OCI-LY3 (cell line): ENCODE results near the gene SOCS1.

Source experiments
- H2AFZ ChIP-seq: fragments of 200-600, 300-600 bp; shearing (Covaris generic); 2 replicates; pipeline ENCODE4 v1.6.0; 2014; ENCODE audit warnings: antibody characterized with exemption, low read depth, low read length
- H3K27ac ChIP-seq: fragments of 200-600, 300-600 bp; sonication (generic); 2 replicates; pipeline ENCODE4 v1.5.1; 2014; ENCODE audit warnings: mild to moderate bottlenecking, low read length, moderate library complexity, mixed read lengths
- H3K27me3 ChIP-seq: fragments of 200-600, 300-600 bp; sonication (generic); 2 replicates; pipeline ENCODE4 v1.6.1; 2014; ENCODE audit warnings: low read depth, low read length, mixed read lengths
- H3K36me3 ChIP-seq: fragments of 200-600, 300-600 bp; sonication (generic); replicated peaks from 2 replicates; pipeline ENCODE3; 2014; ENCODE audit warnings: low read depth, low read length, mixed read lengths
- H3K4me1 ChIP-seq: fragments of 300-600, 200-600 bp; sonication (generic); 2 replicates; pipeline ENCODE4 v1.6.1; 2014; ENCODE audit warnings: low read length, mixed read lengths
- H3K4me2 ChIP-seq: fragments of 200-600, 300-600 bp; sonication (generic); 2 replicates; pipeline ENCODE4 v1.6.1; 2014; ENCODE audit warnings: low read length, mixed read lengths
- H3K4me3 ChIP-seq: fragments of 300-600, 200-600 bp; sonication (generic); 2 replicates; pipeline ENCODE4 v1.5.1; 2014; ENCODE audit warnings: antibody characterized with exemption, mild to moderate bottlenecking, low read length, moderate library complexity
- H3K79me2 ChIP-seq: fragments of 300-600, 200-600 bp; shearing (Covaris generic); 2 replicates; pipeline ENCODE4 v1.6.1; 2014; ENCODE audit warnings: mild to moderate bottlenecking, low read length, mixed read lengths
- H3K9ac ChIP-seq: fragments of 300-600, 200-600 bp; shearing (Covaris generic); 2 replicates; pipeline ENCODE4 v1.6.0; 2014; ENCODE audit warnings: mild to moderate bottlenecking, low read length, moderate library complexity
- H3K9me3 ChIP-seq: fragments of 200-600, 300-600 bp; shearing (Covaris generic); 2 replicates; pipeline ENCODE4 v1.6.1; 2014; ENCODE audit warnings: low read length, mixed read lengths; ENCODE audit not compliant: insufficient read depth
- H4K20me1 ChIP-seq: fragments of 200-600, 300-600 bp; sonication (generic); 2 replicates; pipeline ENCODE4 v1.6.1; 2016; ENCODE audit warnings: low read length, mixed read lengths; ENCODE audit not compliant: insufficient read depth
- EZH2phosphoT487 ChIP-seq: fragments of 200-600 bp; shearing (Covaris generic); IDR thresholded peaks from 2 replicates; pipeline ENCODE4 v1.6.1; 2018; ENCODE audit warnings: antibody characterized with exemption, mixed run types, low read depth
- TF ChIP-seq, protein P1 (sequence below): fragments of 200-600, 300-600 bp; sonication (generic); IDR thresholded peaks from 2 replicates; pipeline ENCODE4 v1.5.1; 2014; ENCODE audit warnings: antibody characterized with exemption, low read length, low read depth

SOCS1 gene

GRCh38 chr16:11254913-11255736 is 879 bp downstream of the SOCS1 start:
- Histone ChIP-seq H3K36me3 (peaks cover 39% of the 10 kb centered on the region), H3K79me2 (peaks cover 28% of the 10 kb centered on the region), H3K9ac (peak overlapping the region; percentile 87), H3K27ac (peak overlapping the region; percentile 66; the same call in 1 of the 2 replicates), H3K4me3 (peak overlapping the region; percentile 97), H4K20me1 (peaks cover 42% of the 10 kb centered on the region), H3K4me2 (peak overlapping the region; percentile 95), H2AFZ (no peak overlapping the region), H3K27me3 (peaks cover 7% of the 10 kb centered on the region; the same call in 1 of the 2 replicates), H3K9me3 (no peaks in the 10 kb centered on the region), H3K4me1 (peaks cover 45% of the 10 kb centered on the region)
- TF ChIP-seq EZH2phosphoT487: no peak
- TF ChIP-seq, protein P1, sequence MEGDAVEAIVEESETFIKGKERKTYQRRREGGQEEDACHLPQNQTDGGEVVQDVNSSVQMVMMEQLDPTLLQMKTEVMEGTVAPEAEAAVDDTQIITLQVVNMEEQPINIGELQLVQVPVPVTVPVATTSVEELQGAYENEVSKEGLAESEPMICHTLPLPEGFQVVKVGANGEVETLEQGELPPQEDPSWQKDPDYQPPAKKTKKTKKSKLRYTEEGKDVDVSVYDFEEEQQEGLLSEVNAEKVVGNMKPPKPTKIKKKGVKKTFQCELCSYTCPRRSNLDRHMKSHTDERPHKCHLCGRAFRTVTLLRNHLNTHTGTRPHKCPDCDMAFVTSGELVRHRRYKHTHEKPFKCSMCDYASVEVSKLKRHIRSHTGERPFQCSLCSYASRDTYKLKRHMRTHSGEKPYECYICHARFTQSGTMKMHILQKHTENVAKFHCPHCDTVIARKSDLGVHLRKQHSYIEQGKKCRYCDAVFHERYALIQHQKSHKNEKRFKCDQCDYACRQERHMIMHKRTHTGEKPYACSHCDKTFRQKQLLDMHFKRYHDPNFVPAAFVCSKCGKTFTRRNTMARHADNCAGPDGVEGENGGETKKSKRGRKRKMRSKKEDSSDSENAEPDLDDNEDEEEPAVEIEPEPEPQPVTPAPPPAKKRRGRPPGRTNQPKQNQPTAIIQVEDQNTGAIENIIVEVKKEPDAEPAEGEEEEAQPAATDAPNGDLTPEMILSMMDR: no peak

GRCh38 chr16:11253995-11254912 is 1.8 kb downstream of the SOCS1 start:
- Histone ChIP-seq H3K4me1 (peaks cover 44% of the 10 kb centered on the region), H3K9ac (peak overlapping the region; percentile 87), H2AFZ (no peak overlapping the region), H3K4me3 (peak overlapping the region; percentile 97), H3K4me2 (peak overlapping the region; percentile 95), H3K27me3 (peaks cover 4% of the 10 kb centered on the region; the same call in 1 of the 2 replicates), H4K20me1 (peaks cover 42% of the 10 kb centered on the region), H3K27ac (peak overlapping the region; percentile 6; the same call in 1 of the 2 replicates), H3K36me3 (peaks cover 39% of the 10 kb centered on the region), H3K79me2 (peaks cover 28% of the 10 kb centered on the region), H3K9me3 (no peaks in the 10 kb centered on the region)
- TF ChIP-seq, protein P1: no peak
- TF ChIP-seq EZH2phosphoT487: no peak

DNA sequence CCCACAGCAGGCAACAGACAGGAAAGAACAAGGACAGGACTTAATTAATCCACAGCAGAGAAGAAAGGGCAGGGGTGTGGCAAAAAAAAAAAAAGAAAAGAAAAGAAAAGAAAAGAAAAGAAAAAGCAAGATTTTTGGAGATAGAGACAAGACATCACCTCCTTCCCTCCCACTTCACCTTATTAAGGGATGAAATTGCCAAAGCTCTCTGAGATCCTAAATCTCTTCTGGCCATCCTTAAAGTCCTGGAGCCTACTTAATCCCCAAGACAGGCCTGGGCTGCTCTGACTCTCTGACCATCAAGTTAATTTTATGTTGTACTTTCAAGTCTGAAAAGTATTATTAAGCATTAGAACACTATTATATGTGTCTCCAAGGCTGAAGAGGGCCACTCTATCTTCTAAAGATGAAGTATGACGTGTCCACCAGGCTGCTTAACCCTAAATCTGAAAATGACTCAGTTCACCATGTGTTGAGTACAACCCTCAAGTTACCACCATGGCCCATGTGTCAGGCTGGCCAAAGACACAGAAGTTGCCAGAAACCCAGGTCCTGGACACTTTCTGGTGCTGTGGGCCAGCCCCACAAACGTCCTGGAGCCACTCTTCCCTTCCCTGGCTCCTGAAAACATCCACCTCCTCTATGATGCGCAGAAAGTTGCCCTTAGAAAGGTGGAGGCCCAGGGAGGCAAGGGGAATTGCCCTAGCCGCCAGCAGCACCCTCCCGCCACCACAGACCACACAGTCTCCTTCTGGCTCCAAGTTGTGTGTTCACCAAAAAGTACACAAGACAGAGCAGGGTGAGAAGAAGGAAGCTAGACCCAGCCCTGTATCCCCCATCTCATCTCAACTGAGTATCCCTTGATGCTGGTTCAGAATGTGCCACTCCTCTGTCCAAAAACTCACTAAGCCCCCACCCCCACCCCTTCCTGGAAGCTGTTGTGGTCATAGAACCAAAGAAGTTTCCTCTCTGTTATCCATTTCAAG is 2.7 kb downstream of the SOCS1 start:
- H2AFZ ChIP-seq: no peak overlapping the region
- peaks cover 28% of the 10 kb centered on the region for H3K79me2 ChIP-seq
- no peaks in the 10 kb centered on the region for H3K27me3 ChIP-seq
- H3K4me3 ChIP-seq: peak overlapping the region; percentile 97
- H3K9ac ChIP-seq: peak overlapping the region; percentile 87
- H3K4me2 ChIP-seq: peak overlapping the region; percentile 95
- H3K36me3 ChIP-seq: peaks cover 39% of the 10 kb centered on the region
- H3K9me3 ChIP-seq: no peaks in the 10 kb centered on the region
- peaks cover 37% of the 10 kb centered on the region for H3K4me1 ChIP-seq
- no peak for TF ChIP-seq EZH2phosphoT487
- TF ChIP-seq, protein P1: no peak
- H3K27ac ChIP-seq: peak overlapping the region; percentile 6; the same call in 1 of the 2 replicates
- H4K20me1 ChIP-seq: peaks cover 42% of the 10 kb centered on the region
